Measurements from ENCODE around the gene REEP1.

The REEP1 gene

GRCh38 chr2:86304416-86304815, 33.0 kb downstream of the REEP1 start:
- DNase-seq = no peak

- DNase-seq = no peak
Measured at GRCh38 chr2:86302320-86302719, 35.1 kb downstream of the REEP1 start.

GRCh38 chr2:86301711-86302202, 35.7 kb downstream of the REEP1 start:
- DNase-seq = no peak

GRCh38 chr2:86301009-86301408, 36.4 kb downstream of the REEP1 start:
- no peak for DNase-seq

- DNase-seq = no peak
Measured at GRCh38 chr2:86300496-86300895, 36.9 kb downstream of the REEP1 start.

- no peak for DNase-seq
Measured at GRCh38 chr2:86298411-86299390, 38.7 kb downstream of the REEP1 start.

- DNase-seq = no peak
Measured at GRCh38 chr2:86297382-86298147, 39.9 kb downstream of the REEP1 start.

- DNase-seq = no peak
Measured at GRCh38 chr2:86296947-86297346, 40.5 kb downstream of the REEP1 start.

GRCh38 chr2:86295066-86295465, 42.4 kb downstream of the REEP1 start:
- DNase-seq = no peak

GRCh38 chr2:86293612-86294011, 43.8 kb downstream of the REEP1 start:
- no peak for DNase-seq

- no peak for DNase-seq
Measured at GRCh38 chr2:86292571-86293515, 44.6 kb downstream of the REEP1 start.

- DNase-seq = no peak
Measured at GRCh38 chr2:86291328-86291662, 46.1 kb downstream of the REEP1 start.

GRCh38 chr2:86290596-86291327, 46.7 kb downstream of the REEP1 start:
- DNase-seq = no peak

GRCh38 chr2:86286516-86286915, 50.9 kb downstream of the REEP1 start:
- no peak for DNase-seq

- DNase-seq = no peak
Measured at GRCh38 chr2:86285981-86286380, 51.4 kb downstream of the REEP1 start.

GRCh38 chr2:86285571-86285970, 51.9 kb downstream of the REEP1 start:
- DNase-seq = no peak

GRCh38 chr2:86284987-86285386, 52.4 kb downstream of the REEP1 start:
- no peak for DNase-seq

GRCh38 chr2:86284401-86284841, 53.0 kb downstream of the REEP1 start:
- DNase-seq = no peak

- DNase-seq = no peak
Measured at GRCh38 chr2:86283411-86284030, 53.9 kb downstream of the REEP1 start.

GRCh38 chr2:86281066-86281700, 56.2 kb downstream of the REEP1 start:
- DNase-seq = no peak

GRCh38 chr2:86280191-86280667, 57.2 kb downstream of the REEP1 start:
- no peak for DNase-seq

All from NCI-H187 (cell line).